Ishikawa (cell line): ENCODE results near the gene ZNF213.

Source experiments
- CEBPB ChIP-seq: IDR thresholded peaks from 2 replicates; pipeline ENCODE4 v1.6.1; 2012
- CREB1 ChIP-seq: IDR thresholded peaks from 2 replicates; pipeline ENCODE4 v1.6.1; 2012; ENCODE audit warnings: low read depth
- EGR1 ChIP-seq: IDR thresholded peaks from 2 replicates; pipeline ENCODE4 v1.6.1; 2012
- EP300 ChIP-seq: IDR thresholded peaks from 2 replicates; pipeline ENCODE4 v1.6.1; 2012; ENCODE audit warnings: borderline replicate concordance
- FOXM1 ChIP-seq: IDR thresholded peaks from 2 replicates; pipeline ENCODE4 v1.6.1; 2012; ENCODE audit warnings: low read depth, borderline replicate concordance
- NFIC ChIP-seq: IDR thresholded peaks from 2 replicates; pipeline ENCODE4 v1.6.1; 2012
- RAD21 ChIP-seq: IDR thresholded peaks from 2 replicates; pipeline ENCODE4 v1.6.1; 2012; ENCODE audit warnings: low read depth
- TAF1 ChIP-seq: IDR thresholded peaks from 2 replicates; pipeline ENCODE4 v1.6.1; 2012; ENCODE audit warnings: low read depth, mild to moderate bottlenecking
- TCF12 ChIP-seq: IDR thresholded peaks from 2 replicates; pipeline ENCODE4 v1.6.1; 2012; ENCODE audit warnings: low read depth
- TEAD4 ChIP-seq: IDR thresholded peaks from 2 replicates; pipeline ENCODE4 v1.6.1; 2012
- YY1 ChIP-seq: IDR thresholded peaks from 2 replicates; pipeline ENCODE4 v1.6.1; 2012; ENCODE audit warnings: low read depth
- ZBTB7A ChIP-seq: IDR thresholded peaks from 2 replicates; pipeline ENCODE4 v1.6.1; 2012; ENCODE audit warnings: low read depth
- TF ChIP-seq, protein P1 (sequence below): IDR thresholded peaks from 2 replicates; pipeline ENCODE4 v1.6.1; 2012
- TF ChIP-seq, protein P2 (sequence below): IDR thresholded peaks from 2 replicates; pipeline ENCODE4 v1.6.1; 2012
- TF ChIP-seq, protein P3 (sequence below): IDR thresholded peaks from 2 replicates; pipeline ENCODE4 v1.6.1; 2012; ENCODE audit warnings: low read depth, mild to moderate bottlenecking

Gene ZNF213

DNA sequence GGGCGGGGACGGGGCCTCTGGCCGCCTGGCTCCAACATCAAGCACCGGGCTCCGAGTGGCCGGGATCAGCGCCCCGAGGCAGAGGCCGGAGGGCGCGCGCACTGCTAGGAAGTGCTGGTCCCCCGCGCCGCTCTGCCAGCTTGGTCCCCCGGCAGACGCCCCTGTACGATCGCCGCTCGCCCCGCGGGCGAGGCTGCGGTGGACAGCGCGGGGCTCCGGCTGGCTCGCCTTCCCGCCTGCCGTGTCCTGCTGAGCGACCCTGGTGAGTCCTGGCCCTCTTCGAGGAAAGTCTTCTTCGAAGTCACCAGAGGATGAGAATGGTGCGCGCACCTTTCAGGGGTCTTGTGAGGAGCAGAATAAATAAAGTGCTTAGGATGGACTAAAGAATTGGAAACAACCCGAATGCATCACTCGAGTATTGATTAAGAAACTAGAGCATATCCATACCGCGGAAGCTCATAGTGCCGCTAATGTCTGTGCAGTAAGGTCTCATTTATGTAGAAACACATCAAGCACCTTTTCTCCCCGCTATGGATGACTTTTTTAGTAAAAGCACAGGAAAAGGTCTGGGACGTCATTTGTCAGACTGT is 392 bp downstream of the ZNF213 start:
- no peak; the same call in 1 of the 2 replicates for TF ChIP-seq TCF12
- peak; percentile 47; the same call in 1 of the 2 replicates for TF ChIP-seq TAF1
- TF ChIP-seq, protein P1, sequence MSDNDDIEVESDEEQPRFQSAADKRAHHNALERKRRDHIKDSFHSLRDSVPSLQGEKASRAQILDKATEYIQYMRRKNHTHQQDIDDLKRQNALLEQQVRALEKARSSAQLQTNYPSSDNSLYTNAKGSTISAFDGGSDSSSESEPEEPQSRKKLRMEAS: no peak; the same call in 1 of the 2 replicates
- TF ChIP-seq CREB1: no peak
- TF ChIP-seq EP300: no peak
- no peak for TF ChIP-seq CEBPB

DNA sequence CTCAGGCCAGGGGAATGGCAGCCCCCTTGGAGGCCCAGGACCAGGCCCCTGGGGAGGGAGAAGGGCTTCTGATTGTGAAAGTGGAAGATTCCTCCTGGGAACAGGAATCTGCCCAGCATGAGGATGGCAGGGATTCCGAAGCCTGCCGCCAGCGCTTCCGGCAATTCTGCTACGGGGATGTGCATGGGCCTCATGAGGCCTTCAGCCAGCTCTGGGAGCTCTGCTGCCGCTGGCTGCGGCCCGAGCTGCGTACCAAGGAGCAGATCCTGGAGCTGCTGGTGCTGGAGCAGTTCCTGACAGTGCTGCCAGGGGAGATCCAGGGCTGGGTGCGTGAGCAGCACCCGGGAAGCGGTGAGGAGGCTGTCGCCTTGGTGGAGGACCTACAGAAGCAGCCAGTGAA is 2.4 kb downstream of the ZNF213 start:
- TF ChIP-seq RAD21 (no peak), TEAD4 (no peak), EGR1 (no peak)
- TF ChIP-seq, protein P2, sequence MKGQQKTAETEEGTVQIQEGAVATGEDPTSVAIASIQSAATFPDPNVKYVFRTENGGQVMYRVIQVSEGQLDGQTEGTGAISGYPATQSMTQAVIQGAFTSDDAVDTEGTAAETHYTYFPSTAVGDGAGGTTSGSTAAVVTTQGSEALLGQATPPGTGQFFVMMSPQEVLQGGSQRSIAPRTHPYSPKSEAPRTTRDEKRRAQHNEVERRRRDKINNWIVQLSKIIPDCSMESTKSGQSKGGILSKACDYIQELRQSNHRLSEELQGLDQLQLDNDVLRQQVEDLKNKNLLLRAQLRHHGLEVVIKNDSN: no peak

DNA sequence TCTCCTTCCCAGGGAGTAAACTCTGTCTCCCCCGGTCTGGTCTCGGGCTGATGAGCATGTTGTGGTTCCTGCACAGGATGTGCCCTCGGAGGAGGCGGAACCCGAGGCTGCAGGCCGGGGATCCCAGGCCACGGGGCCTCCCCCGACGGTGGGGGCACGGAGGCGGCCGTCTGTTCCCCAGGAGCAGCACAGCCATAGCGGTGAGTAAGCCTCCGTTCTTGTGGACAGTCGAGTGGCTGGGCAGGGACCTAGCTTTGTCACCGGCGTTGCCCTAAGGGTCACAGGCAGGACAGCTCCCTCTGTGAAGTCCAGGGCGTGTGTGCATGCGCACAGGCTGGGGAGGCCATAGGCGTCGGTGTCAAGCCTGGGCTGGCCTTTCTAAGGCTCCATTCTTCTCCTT is 3.5 kb downstream of the ZNF213 start:
- TF ChIP-seq, protein P2: no peak
- TF ChIP-seq TAF1: no peak
- no peak for TF ChIP-seq RAD21
- no peak for TF ChIP-seq CREB1
- no peak for TF ChIP-seq EP300
- TF ChIP-seq EGR1: no peak
- TF ChIP-seq, protein P3, sequence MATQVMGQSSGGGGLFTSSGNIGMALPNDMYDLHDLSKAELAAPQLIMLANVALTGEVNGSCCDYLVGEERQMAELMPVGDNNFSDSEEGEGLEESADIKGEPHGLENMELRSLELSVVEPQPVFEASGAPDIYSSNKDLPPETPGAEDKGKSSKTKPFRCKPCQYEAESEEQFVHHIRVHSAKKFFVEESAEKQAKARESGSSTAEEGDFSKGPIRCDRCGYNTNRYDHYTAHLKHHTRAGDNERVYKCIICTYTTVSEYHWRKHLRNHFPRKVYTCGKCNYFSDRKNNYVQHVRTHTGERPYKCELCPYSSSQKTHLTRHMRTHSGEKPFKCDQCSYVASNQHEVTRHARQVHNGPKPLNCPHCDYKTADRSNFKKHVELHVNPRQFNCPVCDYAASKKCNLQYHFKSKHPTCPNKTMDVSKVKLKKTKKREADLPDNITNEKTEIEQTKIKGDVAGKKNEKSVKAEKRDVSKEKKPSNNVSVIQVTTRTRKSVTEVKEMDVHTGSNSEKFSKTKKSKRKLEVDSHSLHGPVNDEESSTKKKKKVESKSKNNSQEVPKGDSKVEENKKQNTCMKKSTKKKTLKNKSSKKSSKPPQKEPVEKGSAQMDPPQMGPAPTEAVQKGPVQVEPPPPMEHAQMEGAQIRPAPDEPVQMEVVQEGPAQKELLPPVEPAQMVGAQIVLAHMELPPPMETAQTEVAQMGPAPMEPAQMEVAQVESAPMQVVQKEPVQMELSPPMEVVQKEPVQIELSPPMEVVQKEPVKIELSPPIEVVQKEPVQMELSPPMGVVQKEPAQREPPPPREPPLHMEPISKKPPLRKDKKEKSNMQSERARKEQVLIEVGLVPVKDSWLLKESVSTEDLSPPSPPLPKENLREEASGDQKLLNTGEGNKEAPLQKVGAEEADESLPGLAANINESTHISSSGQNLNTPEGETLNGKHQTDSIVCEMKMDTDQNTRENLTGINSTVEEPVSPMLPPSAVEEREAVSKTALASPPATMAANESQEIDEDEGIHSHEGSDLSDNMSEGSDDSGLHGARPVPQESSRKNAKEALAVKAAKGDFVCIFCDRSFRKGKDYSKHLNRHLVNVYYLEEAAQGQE: no peak

DNA sequence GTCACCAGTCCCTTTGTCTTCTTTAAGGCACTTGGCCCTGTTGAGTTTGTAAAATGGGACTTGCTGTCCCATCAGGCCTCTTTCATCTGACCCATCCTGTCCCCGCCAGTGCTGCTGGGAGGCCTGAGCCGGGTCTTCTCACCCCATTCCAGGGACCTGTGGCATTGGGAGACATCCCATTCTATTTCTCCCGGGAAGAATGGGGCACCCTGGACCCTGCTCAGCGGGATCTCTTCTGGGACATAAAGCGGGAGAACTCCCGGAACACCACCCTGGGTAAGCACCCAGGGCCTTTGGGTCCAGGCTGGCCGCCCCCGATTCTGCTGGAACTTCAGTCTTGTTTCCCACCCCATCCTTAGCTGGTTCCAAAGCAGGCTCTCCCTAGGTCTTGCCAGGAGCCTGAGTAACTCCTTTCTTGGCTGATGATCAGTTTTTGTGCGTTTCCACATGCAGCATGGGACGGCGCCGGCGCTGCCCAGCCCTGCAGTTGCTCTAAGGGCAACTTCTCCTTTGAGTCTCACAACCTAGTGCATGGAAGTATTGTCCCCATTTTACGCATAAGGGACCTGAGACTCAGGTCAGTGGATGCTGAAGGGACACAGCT is 4.1 kb downstream of the ZNF213 start:
- TF ChIP-seq, protein P2: no peak
- TF ChIP-seq EGR1 (no peak), TCF12 (no peak), YY1 (no peak), ZBTB7A (no peak), CEBPB (no peak)

DNA sequence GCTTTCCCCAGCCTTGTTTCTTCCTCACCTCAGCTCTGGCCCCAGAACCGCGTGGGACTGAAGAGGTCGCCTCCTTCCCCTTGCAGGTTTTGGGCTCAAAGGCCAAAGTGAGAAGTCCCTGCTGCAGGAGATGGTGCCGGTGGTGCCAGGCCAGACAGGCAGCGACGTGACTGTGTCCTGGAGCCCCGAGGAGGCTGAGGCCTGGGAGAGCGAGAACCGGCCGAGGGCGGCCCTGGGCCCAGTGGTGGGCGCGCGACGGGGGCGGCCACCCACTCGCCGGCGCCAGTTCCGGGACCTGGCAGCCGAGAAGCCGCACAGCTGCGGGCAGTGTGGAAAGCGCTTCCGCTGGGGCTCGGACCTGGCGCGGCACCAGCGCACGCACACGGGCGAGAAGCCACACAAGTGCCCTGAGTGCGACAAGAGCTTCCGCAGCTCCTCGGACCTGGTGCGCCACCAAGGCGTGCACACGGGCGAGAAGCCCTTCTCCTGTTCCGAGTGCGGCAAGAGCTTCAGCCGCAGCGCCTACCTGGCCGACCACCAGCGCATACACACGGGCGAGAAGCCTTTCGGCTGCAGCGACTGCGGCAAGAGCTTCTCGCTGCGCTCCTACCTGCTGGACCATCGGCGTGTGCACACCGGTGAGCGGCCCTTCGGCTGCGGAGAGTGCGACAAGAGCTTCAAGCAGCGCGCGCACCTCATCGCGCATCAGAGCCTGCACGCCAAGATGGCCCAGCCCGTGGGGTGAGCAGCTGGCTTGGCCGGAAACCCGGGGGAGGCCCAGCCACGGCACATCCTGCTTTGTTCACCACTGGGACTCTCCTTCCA is 6.0 kb downstream of the ZNF213 start:
- TF ChIP-seq, protein P2: no peak
- TF ChIP-seq TAF1: no peak
- TF ChIP-seq, protein P3: no peak
- no peak for TF ChIP-seq ZBTB7A
- TF ChIP-seq CEBPB: no peak
- TF ChIP-seq YY1: no peak
- TF ChIP-seq RAD21: no peak
- TF ChIP-seq CREB1: no peak
- TF ChIP-seq, protein P1: no peak
- TF ChIP-seq EP300: no peak
- TF ChIP-seq TCF12: no peak
- TF ChIP-seq NFIC: no peak
- TF ChIP-seq EGR1: no peak
- no peak for TF ChIP-seq TEAD4
- TF ChIP-seq FOXM1: no peak
